Measurements from ENCODE around the gene EPS15. TPM values are rescaled to one million over a fixed set of nuclear protein-coding genes. Genes with fewer than 3 reads are reported as not detected.
"Not testable (repeated sequence)": the region's sequence is repeated elsewhere in the genome, so short reads cannot be mapped to it uniquely, and the experiment has no call there.

Gene EPS15
- total and polyA plus RNA-seq, 2 of the 13 experiments (the other 11 are each of a cell fraction or from before 2014, with no cell fraction given) = 14.3 to 19.3 TPM

GRCh38 chr1:51437391-51437790 is 81.7 kb downstream of the EPS15 start:
- 97% methylated on average over 6 of the region's 6 CpGs for WGBS (ENCODE audit: low lambda C conversion rate)
- H3K4me3 ChIP-seq (replicated peaks in 1 of 3; ENCODE audit: insufficient read depth in 1 of 3, low read depth in 2 of 3, low read length in 3 of 3); H4K20me1 ChIP-seq (ENCODE audit: insufficient read depth, low read length); H3K27me3 ChIP-seq (ENCODE audit: control insufficient read depth in 1 of 2, insufficient read depth in 2 of 2, low read length in 2 of 2); DNase-seq (ENCODE audit: low spot score); in situ Hi-C loops (cut with HindIII; ENCODE audit: extremely low pct_ligation_motif_present, low pct_unique_long_range_greater_than_20kb); intact Hi-C loops (cut with micrococcal nuclease; ENCODE audit: unreplicated experiment); BruUV-seq (replicated peaks); H3K27ac ChIP-seq (ENCODE audit: extremely low read length, insufficient read depth, low read length); CTCF ChIA-PET (ENCODE audit: low intra/inter-chr PET ratio, low total read pairs); H2AFZ ChIP-seq (ENCODE audit: low read length); H3K9ac ChIP-seq (ENCODE audit: insufficient read depth, low read depth, low read length); H3K79me2 ChIP-seq (ENCODE audit: insufficient read depth, low read length); H3K9me3 ChIP-seq (ENCODE audit: low read length); POLR2A ChIA-PET; H3K4me1 ChIP-seq (ENCODE audit: insufficient read depth, low read length); ATAC-seq; H3K4me2 ChIP-seq (ENCODE audit: low read depth, low read length); FAIRE-seq: not testable (repeated sequence)
- peaks cover 4 to 28% of the 10 kb centered on the region in 2 experiments; a peak in 4 of 5 replicates for H3K36me3 ChIP-seq (replicated peaks in 1 of 2; ENCODE audit: control insufficient read depth in 1 of 2, insufficient read depth in 2 of 2, low read length in 2 of 2)

GRCh38 chr1:51435878-51436277 is 83.2 kb downstream of the EPS15 start:
- TF ChIP-seq MBNL3 (CRISPR knock-in tag; conservative IDR thresholded peaks at IDR 0.05) (no peak), ZNF674 (CRISPR knock-in tag; IDR thresholded peaks at IDR 0.05; ENCODE audit: low read depth) (no peak), ZNF530 (CRISPR knock-in tag; IDR thresholded peaks at IDR 0.05; ENCODE audit: low read depth) (no peak), ZNF605 (CRISPR knock-in tag; IDR thresholded peaks at IDR 0.05) (no peak), ZNF44 (CRISPR knock-in tag; IDR thresholded peaks at IDR 0.05) (no peak), E2F2 (CRISPR knock-in tag; IDR thresholded peaks at IDR 0.05; ENCODE audit: borderline replicate concordance) (no peak), NR2F2 (IDR thresholded peaks at IDR 0.05; ENCODE audit: borderline replicate concordance, low read depth) (no peak), ARHGAP35 (CRISPR knock-in tag; IDR thresholded peaks at IDR 0.05; ENCODE audit: borderline replicate concordance) (no peak), THAP11 (CRISPR knock-in tag; IDR thresholded peaks at IDR 0.05) (no peak), ZKSCAN1 (IDR thresholded peaks at IDR 0.05; ENCODE audit: low read length) (no peak), ZNF558 (CRISPR knock-in tag; IDR thresholded peaks at IDR 0.05; ENCODE audit: borderline replicate concordance) (no peak), ZNF672 (CRISPR knock-in tag; IDR thresholded peaks at IDR 0.05) (no peak), RNF2 (conservative IDR thresholded peaks at IDR 0.05; ENCODE audit: low read depth) (no peak), ZFP1 (CRISPR knock-in tag; IDR thresholded peaks at IDR 0.05) (no peak), KLF11 (CRISPR knock-in tag; IDR thresholded peaks at IDR 0.05) (no peak), ZNF678 (CRISPR knock-in tag; IDR thresholded peaks at IDR 0.05) (no peak), ZNF629 (CRISPR knock-in tag; conservative IDR thresholded peaks at IDR 0.05) (no peak), REXO4 (CRISPR knock-in tag; IDR thresholded peaks at IDR 0.05; ENCODE audit: borderline replicate concordance) (no peak), SOX6 (IDR thresholded peaks at IDR 0.05) (no peak), SOX6 (CRISPR knock-in tag; IDR thresholded peaks at IDR 0.05) (no peak), ZNF101 (CRISPR knock-in tag; IDR thresholded peaks at IDR 0.05; ENCODE audit: borderline replicate concordance, low read depth) (no peak)
- Histone ChIP-seq H2AFZ (ENCODE audit: low read length) (no peak overlapping the region), H3K79me2 (ENCODE audit: insufficient read depth, low read length) (no peaks in the 10 kb centered on the region), H3K9ac (ENCODE audit: insufficient read depth, low read depth, low read length) (no peak overlapping the region), H3K4me1 (ENCODE audit: insufficient read depth, low read length) (no peaks in the 10 kb centered on the region), H3K9me3 (ENCODE audit: low read length) (no peaks in the 10 kb centered on the region), H3K27me3 (ENCODE audit: control insufficient read depth in 1 of 2, insufficient read depth in 2 of 2, low read length in 2 of 2) (no peaks in the 10 kb centered on the region; a peak in 1 of 5 replicates), H3K36me3 (replicated peaks in 1 of 2; ENCODE audit: control insufficient read depth in 1 of 2, insufficient read depth in 2 of 2, low read length in 2 of 2) (peaks cover 4 to 28% of the 10 kb centered on the region in 2 experiments; a peak in 4 of 5 replicates), H3K4me3 (replicated peaks in 1 of 3; ENCODE audit: insufficient read depth in 1 of 3, low read depth in 2 of 3, low read length in 3 of 3) (no peak overlapping the region), H4K20me1 (ENCODE audit: insufficient read depth, low read length) (no peaks in the 10 kb centered on the region), H3K4me2 (ENCODE audit: low read depth, low read length) (no peak overlapping the region), H3K27ac (ENCODE audit: extremely low read length, insufficient read depth, low read length) (no peak overlapping the region)
- DNase-seq (ENCODE audit: low spot score) = no peak
- 88% methylated on average over 5 of the region's 5 CpGs for WGBS (ENCODE audit: low lambda C conversion rate)
- in situ Hi-C loops (cut with HindIII; ENCODE audit: extremely low pct_ligation_motif_present, low pct_unique_long_range_greater_than_20kb) = no loop called here
- ChIA-PET POLR2A (no interaction called here), CTCF (ENCODE audit: low intra/inter-chr PET ratio, low total read pairs) (no interaction called here)
- no peak for FAIRE-seq
- intact Hi-C loops (cut with micrococcal nuclease; ENCODE audit: unreplicated experiment) = no loop called here
- BruUV-seq (replicated peaks) = no TSS peak
- no peak for ATAC-seq
